GM21381 (cell line): ENCODE measurements around the gene MANSC1.
"Not testable (repeated sequence)": the region's sequence is repeated elsewhere in the genome, so short reads cannot be mapped to it uniquely, and the experiment has no call there.

Experiments used
- ATAC-seq: cut with Tn5 transposase; IDR thresholded peaks from one replicate; pipeline ENCODE4 v1.9.1; 2021; ENCODE audit warnings: mild to moderate bottlenecking, moderate library complexity; ENCODE audit not compliant: unreplicated experiment

MANSC1 gene

DNA sequence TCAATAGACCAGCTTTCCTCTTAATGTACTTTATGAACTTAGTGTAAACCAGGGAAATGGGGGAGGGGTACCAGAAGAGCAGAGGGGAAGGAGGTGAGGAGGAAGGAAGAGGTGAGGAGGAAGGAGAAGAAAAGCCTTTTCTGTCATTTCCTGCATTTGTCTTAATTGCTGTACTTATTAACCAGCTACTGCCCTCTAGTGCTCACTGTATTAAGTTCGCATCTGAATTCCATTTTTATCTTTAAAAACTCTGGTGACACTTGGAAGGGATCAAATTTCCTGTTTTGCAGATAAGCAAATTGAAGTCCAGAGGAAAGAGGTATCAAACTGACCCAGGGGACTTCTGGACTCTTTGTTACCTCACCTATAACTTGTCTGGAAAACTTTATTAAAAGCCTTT lies 22.2 kb downstream of the MANSC1 start:
- ATAC-seq = no peak

DNA sequence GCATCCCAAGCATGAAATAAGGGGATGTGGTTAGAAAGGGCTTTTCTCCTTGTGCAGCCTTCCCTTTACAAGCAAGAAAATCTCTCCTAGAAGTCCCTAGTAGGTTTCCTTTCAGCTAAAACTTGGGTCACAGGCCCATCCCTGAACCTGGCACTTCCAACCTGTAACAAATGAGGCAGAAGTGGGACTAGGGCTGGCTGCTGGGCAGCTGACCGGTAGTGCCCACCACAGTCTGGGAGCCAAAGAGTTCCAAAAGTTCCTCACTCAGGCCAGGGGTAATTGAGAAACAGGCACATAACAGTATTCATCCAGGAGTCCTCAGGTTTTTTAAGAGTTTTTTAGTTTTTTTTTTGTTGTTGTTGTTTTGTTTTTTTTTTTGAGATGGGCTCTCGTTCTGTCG lies 23.8 kb downstream of the MANSC1 start:
- no peak for ATAC-seq

DNA sequence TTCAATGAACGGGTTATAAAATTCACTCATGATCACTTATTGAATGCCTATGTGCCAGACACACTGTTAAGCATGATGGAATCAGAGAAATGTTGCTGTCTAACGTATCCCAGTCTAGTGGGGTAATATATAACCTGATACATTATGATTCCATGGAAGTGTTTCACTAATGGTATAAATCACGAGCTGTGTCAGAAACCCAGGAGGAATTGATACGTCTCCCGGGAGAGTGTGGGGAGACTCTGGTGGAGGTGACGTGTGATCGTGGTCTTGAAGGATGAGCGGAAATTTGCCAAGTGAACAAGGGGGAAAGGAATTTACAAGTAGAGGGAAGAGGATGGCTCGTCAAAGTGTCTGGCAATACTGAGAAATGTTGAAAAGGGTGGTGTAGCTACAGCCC lies 26.5 kb downstream of the MANSC1 start:
- no peak for ATAC-seq

DNA sequence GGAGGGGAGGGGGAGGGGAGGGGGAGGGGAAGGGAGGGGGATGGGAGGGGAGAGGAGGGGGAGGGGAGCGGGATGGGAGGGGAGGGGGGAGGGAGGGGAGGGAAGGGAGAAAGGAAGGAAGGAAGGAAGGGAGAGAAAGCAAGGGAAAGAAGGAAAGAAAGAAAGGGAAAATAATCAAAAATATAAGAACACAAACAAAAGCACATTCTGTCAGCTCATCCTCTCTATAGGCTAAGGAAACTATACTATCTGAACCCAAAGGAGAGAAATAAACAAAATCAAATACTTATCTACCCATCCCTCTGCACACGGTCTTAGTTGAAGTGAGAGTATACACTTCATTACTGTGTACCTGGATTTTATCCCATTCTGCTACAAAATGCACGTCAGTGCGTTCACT lies 26.9 kb downstream of the MANSC1 start:
- ATAC-seq = no peak

DNA sequence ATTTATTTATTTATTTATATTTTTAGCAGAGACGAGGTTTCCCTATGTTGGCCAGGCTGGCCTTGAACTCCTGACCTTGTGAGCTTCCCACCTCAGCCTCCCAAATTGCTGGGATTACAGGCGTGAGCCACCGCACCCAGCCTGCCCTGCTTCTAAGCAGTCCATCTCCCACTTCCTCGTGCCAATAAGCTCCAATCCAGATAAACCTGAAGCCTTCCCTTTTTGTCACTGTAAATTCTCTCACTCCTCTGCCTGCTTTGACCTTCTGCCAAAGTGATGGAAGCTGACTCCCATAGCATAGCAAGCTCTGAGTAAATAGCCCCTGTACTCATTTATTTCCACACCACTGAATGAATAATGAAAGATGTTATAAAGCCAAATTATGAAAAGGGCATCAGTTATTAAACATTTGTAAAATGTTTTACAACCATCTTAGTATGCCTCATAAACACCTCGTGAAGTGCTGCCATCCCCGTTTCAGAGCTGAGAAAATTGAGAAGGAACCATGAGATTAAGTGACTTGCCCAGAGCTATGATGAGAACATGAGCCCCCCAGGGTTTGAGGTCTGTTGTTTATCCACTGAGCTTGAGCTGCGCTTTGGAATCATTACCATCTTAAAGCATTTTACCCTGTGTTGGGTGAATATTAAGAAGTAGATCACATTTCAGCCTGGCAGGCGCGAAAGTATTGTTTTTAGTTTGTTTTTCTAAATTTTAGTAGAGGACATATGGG lies 30.4 kb downstream of the MANSC1 start:
- ATAC-seq = no peak

DNA sequence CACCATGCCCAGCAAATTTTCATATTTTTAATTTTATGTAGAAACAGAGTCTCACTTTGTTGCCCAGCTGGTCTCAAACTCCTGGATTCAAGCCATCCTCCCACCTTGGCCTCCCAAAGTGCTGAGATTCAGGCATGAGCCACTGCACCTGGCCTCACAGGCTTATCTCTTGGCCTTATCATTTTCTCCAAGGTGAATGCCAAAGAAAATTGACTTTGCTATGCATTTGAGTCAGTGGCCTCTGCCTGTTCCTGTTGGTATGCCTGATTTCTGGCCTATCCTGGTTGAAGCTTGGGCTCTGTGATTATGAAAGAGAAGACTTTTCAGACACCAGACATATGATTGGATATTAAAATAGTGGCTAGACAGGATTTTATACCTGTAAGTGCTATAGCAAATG lies 34.2 kb downstream of the MANSC1 start:
- ATAC-seq = no peak

DNA sequence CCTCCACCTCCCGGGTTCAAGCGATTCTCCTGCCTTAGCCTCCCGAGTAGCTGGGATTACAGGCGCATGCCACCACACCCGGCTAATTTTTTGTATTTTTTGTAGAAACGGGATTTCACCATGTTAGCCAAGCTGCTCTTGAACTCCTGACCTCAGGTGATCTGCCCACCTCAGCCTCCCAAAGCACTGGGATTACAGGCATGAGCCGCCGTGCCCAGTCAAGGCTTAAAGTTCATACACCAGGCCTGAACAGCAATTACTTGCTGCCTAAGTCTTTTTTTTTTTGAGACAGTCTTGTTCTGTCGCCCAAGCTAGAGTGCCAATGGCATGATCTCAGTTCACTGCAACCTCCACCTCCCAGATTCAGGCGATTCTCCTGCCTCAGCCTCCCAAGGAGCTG lies 39.3 kb downstream of the MANSC1 start:
- ATAC-seq = not testable (repeated sequence)

DNA sequence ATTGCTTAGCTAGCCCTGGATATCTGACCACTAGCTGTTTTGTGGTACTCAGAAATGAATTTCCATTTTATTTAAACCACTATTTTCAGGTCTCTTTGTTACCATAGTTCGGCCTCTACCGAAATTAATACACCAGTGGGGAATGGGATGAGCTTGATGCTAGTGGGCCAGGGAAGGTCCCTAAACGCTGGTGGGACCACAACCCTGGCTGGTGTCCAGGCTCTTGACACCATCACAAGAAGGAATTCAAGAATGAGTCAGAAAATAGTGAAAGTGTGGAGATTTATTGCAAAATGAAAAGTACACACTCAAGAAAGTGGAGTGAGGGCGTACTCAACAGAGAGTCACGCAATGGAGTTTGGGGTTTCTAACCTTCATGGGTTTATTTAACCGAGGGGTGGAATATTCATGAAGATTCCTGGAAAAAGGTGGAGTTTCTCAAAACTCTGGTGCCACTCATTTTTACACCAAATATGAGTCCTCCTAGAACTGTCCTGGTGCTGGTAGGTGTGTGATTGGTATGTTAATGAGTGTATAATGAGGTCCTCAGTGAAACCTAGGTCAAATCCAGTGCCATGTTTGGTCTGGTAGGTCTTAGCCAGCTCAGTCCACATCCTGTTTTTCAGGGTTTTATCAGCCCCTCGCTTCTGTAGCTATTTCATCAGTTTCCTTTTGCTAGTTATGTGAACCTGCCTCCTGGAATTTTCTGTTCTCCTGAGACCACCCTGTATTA lies 44.3 kb downstream of the MANSC1 start:
- no peak for ATAC-seq

DNA sequence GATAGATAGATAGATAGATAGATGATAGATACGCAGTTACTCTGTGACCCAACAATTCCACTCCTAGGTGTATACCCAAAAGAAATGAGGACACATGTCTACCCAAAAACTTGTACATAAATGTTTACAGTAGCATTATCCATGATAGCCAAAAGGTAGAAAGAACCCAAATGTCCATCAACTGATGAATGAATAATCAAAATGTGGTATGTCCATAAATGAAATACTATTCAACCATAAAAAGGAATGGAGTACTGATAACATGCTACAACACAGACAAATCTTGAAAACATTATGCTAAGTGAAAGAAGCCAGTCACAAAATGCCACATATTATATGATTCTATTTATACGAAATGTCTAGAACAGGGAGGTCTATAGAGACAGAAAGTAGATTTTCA lies 47.1 kb downstream of the MANSC1 start:
- no peak for ATAC-seq

DNA sequence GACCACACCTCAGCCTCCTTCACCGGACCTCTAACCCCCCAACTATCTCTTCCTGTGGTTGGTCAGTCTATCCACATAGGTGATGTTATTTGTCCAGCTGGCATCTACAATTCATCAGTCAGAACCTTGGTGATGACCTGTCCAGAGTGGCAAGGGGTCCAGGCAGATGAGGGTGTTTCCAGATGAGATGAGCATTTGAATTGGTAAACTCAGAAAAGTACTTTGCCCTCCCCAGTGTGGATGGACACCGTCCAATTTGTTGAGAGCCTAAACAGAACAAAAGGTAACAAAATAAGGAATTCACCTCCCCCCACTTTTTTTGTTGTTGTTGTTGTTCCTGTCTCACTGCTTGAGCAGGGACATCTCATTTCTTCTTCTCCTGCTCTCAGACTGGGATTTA lies 48.9 kb downstream of the MANSC1 start:
- ATAC-seq = no peak

DNA sequence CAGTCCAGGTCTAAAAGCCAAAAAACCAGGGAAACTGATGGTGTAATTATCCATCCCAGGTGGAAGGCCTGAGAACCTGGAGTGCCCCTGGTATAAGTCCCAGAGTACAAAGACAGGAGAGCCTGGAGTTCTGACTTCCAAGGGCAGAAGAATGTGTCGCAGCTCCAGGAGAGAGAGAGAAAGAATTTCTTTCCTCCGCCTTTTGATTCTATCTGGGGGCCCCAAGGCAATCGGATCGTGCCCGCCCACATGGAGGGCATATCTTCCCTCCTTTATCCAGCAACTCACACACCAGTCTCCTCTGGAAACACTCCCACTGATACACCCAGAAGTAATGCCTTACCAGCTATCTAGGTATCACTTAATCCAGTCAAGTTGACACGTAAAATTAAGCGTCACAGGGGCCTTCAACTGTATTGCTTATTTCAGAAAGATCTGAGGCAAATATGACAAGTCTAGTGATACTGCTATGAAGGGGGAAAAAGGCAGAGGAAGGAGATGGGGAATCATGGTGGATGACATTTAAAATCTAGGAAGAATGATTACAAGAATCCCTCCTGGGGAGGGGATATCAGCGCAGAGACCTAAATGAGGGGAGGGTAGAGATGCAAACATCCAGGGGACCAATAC lies 52.7 kb downstream of the MANSC1 start:
- no peak for ATAC-seq

DNA sequence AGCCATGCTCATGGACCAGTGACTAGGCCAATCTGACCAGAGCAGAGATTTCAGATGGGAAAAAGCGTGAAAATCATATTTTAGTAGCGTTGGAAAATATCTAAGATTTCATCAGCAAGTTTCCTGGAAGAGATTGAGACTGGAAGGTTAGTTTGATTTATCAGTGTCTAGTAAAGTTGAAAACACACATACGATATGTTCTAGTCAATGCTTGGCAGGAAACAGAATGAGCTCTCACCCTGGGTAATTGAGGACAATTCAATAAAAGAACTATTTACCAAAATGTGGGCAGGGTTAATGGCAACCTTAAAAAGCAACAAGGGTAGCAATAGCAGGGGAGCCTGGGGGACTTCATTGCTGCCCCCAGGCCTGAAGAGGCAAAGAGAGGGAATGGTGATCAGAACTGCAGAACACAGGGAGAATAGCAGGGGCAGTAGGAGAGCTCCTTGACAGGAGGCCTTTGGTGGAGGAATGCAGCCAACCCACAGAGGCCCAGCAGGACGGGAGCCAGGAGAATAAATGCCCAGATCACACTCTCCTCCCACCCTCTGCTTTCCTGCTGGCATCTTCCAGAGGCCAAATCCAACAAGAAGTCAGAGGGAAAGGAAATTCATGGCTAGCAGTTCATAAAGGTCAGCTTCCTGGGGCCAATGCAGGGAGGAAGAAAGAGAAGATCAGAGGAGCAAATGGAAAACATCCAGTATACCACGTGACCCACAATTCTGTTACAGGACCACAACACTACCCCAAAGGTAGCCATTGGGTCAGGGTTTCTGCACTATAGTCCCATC lies 55.6 kb downstream of the MANSC1 start:
- no peak for ATAC-seq

DNA sequence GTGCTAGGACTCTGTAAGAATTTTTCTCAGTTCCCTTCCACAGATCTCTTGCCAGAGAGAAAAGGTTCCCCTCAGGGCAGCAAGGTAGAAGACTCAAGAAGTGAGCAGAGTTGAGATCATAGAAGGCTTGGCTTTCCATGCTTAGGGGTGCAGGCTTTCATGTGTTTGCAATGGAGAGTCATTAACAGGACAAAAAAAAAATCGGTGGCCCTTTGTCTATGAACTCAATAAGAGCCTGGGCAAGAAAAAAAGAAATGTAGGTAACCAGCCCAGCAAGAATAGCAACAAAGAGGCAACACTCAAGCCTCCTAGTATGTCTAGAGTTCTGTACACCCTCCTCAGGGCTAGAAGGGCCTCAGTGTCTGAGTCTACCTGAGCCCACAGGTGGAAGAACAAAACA lies 59.8 kb downstream of the MANSC1 start:
- no peak for ATAC-seq

DNA sequence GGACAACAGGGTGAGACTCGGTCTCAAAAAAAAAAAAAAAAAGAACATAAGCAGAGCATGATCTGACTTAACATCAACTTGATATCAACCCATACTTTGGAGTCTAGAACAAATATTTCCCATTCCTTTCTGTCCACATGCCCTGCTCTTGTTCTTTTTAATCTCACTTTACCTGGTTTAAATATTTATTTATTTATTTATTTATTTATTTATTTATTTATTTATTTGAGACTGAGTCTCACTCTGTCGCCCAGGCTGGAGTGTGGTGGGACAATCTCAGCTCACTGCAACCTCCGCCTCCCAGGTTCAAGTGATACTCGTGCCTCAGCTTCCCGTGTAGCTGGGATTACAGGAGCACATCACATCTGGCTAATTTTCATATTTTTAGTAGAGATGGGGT lies 63.6 kb downstream of the MANSC1 start:
- no peak for ATAC-seq

DNA sequence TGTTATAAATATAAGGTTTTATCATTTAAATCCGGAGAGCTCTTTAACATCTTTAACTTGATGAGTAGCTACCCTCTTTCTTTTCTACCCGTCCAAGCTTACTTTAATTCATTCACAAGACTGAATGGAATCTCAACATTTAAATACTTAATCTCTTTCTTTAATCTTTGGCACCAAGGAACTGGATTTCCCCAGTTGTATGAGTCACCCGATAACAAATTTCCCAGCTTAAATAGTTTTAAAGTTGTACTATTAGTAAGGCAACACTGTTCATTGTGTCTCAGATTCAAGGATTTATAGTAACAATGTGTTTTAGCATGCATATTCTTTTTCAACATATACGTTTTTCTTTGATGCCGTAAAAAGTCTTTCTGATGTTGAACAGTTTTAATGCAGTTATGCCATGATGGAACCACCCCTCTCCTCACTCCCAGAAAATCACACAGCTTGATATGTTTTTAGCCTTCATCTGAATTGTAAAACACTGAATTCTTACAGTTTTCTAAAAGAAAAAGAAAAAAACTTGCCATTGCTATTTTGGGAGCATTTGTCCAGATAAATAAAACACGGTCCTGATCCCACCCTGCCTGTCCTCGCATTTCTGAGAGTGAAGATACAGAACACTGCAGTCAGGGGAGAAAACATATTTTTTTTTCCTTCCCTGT lies 67.1 kb downstream of the MANSC1 start:
- no peak for ATAC-seq

DNA sequence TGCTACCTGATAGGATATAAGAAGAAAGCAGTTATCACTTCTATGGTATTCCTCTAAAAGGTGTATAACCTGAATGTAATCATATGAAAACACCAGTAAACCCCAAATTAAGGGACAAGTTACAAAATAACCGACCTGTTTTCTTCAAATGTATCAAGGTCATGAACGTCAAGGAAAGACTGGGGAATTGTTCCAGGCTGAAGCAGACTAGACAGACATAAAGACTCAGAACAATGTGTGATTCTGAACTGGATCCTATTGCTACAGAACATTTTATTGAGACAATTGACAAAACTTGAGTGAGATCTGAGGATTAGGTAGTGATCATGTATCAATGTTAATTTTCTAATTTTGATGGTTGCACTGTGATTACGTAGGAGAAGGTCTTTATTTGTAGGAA lies 67.8 kb downstream of the MANSC1 start:
- no peak for ATAC-seq

DNA sequence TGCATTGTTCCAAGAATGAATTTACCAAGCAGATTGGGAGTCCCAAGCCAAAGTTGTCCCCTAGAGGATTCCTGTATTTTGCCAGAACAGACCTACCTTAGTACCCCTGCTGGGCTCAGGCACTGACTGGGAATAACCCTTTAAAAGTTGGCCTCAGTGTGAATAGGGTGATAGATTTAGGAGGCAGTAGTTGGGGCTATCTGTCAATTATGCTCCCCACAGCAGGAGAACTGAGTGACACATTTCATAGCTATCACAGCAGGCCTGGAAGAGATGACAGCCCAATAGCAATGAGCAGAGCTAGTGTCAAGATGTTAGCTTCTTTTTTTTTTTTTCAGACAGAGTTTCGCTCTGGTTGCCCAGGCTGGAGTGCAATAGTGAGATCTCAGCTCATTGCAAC lies 68.9 kb downstream of the MANSC1 start:
- no peak for ATAC-seq

DNA sequence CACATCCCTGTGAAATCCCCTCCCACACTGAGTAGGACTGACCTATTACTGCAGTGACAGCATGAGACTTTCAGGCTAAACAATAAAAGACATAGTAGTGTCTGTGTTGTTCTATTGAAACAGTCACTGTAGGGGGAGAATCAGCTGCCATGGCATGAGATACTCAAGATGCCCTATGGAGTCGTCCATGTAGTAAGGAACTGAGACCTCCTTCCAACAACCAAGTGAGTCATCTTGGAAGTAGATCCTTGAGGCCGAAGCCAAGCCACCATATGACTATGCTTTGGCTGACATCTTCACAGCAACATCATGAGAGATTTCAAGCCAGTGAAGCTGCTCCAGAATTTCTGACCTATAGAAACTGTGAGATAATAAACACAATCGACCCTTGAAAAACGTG lies 71.1 kb downstream of the MANSC1 start:
- no peak for ATAC-seq
